Astrocyte of the hippocampus (primary cell): ENCODE results near the gene SETBP1.
"Not testable (repeated sequence)": the region's sequence is repeated elsewhere in the genome, so short reads cannot be mapped to it uniquely, and the experiment has no call there.

Source experiments
- DNase-seq: peaks from one replicate; pipeline ENCODE4 v3.0.0; 2011; ENCODE audit warnings: low read depth, low spot score

The SETBP1 gene

DNA sequence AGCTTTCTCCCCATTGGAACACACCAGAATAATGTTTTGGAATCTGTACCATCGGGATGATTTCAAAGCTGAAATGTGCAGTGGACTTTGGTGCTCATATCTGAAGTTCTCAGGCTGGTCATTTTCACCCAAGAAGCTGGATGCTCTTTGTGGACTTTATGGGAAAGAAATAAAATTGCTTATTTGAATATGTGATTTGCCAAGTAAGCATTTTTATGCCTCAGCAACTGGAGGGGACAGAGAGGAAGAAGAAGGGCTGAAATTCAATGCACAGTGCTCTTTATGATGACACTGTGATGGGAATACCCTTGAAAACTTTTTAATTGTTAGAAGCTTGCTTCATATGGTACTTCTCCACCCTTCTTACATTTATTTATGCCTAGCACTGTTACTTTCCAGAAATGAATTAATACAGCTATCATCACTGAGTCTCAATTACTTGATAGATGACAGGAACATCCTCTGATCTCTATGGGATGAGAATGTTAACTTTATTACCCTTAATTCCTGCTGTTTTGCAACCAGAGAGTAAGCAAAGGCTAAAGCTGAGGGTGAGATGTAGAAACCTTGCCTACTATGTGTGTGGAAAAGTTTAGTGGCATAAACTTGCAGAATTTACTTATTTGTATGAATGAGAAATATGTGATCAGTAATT lies 23.6 kb downstream of the SETBP1 start:
- DNase-seq = no peak

DNA sequence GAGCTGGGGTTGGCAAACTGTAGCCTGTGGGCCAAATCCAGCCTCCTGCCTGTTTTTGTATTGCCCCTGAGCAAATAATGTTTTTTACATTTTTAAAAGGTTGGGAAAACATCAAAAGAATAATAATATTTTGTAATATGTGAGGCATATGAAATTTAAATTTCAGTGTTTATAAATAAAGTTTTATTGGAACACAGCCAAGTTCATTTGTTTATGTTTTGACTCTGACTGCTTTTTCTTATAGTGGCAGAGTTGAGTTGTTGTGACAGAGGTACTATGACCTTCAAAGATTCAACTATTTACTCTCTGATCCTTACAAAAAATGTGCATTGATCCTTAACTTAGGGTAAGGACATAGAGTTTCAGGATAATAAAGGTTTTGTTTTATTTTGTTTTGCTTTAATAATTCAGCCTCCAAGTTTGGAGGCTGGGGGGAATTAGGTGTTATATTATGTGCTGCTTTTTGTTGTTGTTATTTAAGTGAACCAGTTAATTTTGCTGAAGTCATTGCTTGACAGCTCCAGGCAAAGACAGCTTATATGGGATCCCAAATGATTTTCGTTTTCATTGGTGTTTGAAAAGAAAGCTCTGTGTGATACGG lies 24.5 kb downstream of the SETBP1 start:
- DNase-seq = no peak

DNA sequence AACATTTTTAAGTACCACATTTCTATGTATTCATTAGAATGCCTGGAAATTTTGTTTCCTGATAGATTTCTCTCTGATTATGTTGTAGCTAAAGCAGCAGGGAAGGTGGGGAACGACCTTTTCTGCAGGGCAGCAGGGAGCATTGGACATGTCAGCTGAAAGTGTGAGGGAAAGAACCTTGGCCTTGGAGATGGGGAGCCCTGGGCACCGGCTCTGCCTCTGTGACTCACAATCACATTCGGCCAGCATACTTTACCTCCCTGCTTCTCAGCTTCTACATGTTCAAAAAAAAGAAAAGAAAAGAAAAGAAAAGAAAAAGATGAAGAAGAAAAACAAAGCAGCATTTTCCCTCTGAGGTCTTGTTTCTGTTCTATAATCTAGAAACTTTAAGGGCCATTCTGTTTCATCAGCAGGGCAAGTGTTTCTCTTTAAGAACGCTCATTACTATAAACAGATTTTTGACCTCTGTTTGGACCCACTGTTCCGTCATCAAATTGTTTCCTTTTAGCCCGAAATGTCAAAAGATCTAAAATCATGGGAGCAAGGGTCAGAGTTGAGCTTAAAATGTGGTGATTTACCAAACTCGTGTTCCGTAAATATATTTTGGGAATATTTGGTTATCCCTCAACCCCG lies 27.9 kb downstream of the SETBP1 start:
- peak; percentile 55 for DNase-seq

DNA sequence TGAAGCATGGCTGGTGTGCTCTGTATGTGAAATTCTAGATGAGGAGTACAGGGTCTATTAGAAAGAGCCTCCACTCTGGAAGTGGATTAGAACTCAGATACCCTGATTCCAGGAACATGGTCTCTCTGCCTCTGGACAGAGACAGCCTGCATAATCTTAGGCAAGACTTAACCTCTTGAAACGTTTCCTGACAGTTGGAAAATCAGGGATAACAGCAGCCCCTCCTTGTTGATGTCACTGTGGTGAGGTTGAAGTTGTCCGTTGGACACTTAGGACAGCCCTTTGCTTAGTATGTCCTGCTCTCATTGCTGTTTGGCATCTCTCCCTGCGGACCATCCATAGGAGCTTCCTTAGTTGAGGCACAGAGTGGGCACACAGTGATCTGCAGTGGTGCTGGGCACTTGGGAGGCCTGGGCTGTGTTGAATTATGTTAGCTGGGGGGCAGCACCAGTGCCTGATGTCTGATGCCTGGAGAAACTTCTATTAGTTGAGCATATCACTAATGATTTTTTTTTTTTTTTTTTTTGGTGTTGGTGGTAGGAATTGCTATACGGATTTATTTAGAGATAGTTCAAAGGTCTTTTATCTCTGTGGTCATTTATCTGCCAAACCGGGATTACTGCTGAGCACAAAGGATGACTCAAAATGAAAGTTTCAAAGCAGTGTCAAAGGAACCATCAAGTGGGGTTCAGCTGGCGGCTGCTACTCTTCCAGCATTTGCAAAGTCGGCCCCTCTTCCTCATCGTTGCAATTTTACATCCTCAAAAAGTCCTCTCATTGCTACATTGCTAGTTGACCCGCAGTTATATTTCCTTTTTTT lies 28.8 kb downstream of the SETBP1 start:
- no peak for DNase-seq

DNA sequence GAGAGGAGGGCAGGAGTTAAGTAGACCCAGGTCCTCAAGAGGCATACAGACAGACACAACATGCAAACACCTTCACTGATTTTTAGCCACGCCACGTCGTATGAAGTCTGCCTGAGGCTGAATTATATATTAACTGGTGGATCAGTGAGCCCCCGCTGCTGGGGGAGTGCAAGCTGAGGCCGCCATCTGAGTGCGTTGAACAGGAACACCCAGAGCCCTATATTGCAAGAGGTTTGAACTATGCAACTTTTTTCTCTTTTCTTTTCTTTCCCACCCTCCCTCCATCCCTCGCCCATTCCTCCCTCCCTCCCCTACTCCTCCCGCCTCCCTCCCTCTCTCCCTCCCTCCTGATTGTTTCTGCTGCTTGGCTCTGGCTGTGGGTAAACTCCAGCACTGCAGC lies 30.2 kb downstream of the SETBP1 start:
- DNase-seq = no peak

DNA sequence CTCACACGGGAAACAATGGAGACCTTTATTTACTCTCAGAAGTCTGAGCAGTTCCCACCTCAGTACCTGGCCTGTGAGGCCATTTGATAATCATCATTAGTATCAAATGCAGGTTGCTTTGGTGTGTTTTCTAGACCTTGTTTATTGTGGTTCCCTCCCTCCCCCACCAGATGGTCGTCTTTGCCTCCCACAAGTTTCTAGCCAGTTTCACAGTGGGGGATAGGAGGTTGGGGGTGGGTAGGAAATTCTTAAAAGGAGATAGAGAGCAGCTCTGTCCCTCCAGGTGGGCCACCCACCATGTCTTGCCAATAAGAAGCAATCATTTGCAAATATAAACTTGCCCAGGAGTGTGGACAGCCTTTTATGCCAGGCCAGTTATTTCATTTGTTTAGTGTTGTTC lies 31.3 kb downstream of the SETBP1 start:
- DNase-seq = no peak

DNA sequence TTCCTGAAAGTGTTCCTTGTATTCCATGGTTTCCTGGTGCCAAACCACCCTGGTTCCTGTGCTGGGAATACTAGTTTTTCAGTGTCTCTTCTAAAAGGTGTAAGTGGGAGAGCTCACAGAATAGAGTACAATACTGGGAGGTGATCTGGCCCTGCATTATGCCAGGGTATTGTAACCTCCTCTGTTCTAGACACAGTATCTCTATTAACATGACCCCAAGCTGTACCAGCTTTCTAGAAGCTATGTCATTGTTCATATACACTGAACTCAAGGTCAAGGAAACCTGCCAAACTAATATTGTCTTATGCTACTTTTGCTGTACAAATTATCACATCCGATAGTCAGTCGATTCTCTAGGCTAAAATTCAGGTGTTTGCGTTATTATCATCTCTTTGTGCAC lies 32.7 kb downstream of the SETBP1 start:
- no peak for DNase-seq

DNA sequence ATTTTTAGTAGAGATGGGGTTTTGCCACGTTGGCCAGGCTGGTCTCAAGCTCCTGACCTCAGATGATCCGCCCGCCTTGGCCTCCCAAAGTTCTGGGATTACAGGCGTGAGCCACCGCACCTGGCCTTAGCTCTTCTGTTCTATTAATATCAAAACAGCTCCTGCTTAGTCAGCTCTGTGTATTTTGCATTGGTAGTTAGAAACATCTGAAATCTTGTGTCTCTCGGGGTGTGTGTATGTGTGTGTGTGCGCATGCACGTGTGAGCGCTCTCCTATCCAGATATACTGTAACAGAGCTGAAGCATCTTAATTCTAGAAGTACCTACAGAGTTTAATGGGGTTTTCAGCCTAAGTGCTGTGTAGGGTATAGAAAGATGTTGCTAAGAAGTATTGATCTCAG lies 33.7 kb downstream of the SETBP1 start:
- DNase-seq = no peak

DNA sequence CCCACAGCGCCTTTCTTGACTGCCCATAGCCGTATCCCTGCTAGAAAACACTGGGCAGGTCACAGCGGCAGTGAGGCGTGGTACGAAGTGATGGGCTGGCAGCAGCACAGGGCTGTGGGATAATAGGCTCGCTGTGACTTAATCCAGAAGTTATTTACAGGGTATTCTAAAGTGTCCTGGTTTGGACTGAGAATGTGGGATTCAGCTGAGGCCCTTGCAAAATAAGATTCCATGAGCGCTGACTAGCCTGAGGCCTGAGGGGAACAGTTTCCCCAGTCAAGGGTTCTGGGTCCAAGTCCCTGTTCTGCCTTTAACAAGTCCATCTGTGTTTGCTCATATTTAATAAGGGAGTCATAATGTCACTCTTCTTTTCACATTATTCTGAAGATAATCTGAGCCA lies 34.6 kb downstream of the SETBP1 start:
- peak; percentile 93 for DNase-seq

DNA sequence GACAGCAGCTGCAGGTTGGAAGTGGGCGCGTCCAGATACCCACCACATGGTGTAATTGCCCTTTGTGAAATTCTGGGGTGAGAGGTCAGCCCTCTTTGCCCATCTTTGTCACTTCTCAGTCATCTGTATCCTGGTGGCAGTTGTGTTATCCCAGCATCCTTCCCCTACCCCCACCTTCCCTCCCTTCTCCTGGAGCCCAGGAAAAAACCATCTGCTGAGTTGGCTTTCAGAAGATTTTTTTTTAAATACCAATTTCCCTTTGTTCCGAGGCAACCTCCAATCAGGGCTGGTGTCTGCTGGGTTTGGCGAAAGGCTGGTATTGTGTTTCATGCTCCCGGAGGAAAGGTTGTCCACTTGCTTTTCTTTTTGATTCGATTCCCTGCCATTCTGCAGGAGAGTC lies 35.2 kb downstream of the SETBP1 start:
- DNase-seq = peak; percentile 64

DNA sequence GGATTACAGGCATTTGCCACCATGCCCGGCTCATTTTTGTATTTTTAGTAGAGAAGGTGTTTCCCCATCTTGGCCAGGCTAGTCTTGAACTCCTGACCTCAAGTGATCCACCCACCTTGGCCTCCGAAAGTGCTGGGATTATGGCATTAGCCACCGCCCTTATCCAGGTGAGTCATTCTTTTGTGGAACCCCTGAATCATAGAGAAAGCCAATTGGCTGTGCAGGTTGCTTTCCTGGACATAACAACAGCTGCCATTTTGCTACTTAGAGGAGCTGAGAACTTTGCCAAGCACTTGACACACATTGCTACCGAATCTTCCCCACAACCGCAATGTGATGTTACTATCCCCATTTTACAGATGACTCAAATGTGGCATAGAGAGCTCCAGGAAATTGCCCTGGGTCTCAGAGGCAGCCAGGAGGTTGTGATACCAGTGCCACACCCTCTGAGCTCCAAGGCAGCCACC lies 36.0 kb downstream of the SETBP1 start:
- DNase-seq = no peak

DNA sequence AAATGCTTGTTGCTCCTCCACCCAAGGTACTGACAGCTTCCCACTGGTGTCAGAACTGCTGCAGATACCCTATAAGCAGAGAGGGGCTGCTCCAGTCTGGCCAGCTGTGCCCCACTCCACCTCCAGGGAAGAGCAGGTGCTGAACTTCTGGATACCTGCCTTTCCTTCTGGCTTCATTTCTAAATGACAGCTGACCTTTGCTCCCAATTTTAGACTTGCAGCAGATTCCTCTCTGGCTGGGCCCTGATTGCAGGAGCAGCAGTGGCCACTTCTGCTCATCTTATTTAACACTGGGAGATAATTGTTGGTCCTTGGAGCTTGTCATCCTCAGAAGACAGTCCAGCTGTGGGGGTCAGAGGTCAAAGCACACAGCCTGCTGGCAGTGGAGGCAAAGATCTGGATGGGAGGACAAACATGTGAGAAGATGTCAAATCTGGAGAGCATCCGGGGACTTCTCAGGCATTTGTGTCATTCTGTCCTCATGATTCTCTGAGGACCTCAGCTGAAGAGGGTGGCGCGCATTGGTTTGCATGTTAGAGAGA lies 38.9 kb downstream of the SETBP1 start:
- DNase-seq = no peak

DNA sequence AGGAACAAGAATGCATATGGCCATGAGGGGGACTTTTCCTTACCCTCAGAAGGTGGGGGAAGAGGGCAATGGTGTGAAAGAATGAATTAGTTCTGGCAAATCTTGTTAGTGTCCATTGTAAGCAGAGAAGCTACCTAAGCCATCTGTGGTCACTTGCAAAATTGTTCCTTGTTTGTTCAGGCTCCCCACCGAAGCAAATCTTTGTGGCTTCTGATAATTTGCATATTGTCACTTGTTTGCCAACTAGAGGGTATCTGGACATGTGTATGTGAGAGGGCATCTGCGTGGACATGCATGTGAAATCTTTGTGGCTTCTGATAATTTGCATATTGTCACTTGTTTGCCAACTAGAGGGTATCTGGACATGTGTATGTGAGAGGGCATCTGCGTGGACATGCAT lies 41.1 kb downstream of the SETBP1 start:
- DNase-seq = not testable (repeated sequence)

DNA sequence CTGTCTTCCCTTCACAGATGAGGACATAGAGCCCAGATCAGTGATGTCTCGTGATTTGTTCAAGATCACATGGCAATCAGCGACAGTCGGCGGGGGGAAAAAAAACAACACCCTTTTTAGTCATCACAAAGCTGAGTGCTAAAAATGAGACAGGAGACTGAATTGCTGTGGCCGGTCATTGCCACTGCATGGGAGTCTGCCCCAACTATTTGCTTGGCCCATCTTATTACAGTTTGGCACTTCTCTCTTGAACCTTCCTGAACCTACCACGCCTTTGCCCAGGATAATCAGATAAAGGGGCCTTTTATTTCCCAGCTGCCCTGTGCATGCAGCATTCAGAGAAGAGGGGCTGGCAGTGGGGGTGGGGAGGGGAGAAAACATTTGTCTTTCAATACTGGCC lies 42.7 kb downstream of the SETBP1 start:
- no peak for DNase-seq

DNA sequence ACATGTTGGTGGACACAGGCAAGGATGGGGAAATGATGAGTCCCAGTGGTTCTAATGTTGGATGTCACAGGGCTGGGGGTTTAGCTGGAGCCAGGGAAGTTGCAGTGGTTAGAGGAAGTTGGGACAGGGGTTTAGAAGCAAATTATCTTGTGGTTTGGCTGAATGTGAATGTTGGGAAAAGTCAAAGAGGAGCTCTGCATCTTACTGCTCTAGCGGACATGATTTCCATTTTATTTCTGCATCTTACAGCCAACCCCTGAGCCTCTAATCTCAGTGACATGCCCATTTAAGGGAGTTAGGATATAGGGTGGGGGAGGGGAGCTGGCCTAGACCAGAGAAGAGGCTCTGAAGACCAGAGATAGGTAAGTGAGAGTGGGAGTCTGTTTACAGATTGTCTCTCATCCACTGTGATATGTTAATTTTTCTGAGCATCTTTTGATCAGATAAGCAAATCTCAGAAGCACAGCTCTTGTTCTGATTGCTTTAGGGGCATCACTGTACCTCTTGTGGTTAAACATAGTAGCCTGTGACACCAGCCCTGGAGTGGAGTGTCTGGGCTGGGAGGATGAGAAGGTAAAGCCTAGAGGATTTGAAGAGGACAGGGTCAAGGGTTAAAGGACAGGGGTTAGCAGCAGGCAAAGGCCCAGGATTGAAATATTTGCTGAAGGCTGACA lies 43.6 kb downstream of the SETBP1 start:
- DNase-seq = peak; percentile 33

DNA sequence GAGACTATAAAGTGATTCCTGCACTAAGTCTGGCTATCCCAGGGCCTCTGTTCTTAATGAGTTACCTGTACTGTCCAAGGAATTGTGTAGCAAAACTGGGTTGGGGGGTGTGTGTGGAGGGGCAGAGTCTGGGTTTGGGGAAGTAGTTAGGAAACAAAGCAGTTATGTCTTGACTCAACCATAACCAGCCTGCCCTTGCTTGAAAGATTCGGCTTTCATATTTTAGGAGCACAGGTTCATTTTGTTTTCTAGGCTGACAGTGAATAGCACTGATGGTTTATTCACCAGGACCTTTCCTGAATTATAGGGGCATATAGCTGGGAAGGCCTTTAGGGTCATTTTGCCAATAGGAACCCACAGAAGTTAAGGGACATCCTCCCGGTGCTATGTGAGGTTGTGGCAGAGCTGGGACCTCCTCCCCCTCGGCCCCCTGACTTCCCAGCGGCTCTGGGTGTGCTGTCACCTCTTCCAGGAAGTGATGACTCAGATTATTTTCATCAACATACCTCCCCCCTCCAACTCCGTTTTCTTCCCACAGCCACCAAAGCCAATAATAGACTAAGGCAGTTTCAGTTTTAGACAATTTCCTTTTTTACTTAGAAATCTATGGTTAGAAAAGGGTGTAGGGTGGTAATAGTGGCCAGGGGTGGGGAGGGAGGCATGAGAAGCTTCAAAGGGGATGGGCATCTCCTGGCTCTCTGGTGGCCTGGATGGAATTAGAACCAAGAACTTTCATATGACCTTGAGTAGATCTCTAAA lies 44.8 kb downstream of the SETBP1 start:
- peak; percentile 76 for DNase-seq

DNA sequence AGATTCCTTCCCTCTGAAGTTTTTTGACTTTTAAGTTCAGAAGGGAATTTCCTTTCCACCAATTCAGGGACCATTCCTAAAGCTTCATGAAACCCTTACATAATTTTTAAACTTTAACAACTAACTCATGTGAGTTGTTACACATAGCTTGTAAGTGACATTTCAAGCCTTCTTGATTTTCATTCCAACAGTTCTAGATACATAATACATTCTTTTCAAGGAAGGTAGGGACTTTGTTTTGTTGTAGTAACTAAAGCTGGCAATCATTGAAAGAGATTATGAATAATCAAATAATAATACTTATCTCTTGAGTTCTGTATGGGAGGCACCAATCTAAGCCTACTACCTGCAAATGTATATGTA lies 45.4 kb downstream of the SETBP1 start:
- DNase-seq = no peak

DNA sequence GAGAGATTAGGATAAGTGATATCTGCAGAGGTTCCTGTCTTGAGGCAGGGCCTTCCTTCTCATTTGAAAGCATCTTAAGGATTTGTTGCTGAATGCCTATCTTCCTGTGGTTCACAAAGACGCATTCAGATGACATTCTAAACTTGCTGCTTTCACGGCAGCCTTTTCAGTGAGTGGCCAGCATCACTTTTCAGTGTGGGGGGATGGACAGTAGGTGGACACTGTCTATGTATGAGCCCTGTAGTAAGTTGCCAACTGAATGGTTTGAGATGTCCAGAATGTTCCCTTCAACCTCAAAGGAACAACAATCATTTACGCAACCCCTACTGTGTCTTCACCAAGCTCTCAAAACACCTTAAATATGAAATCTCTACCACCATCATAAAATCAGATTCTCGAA lies 46.6 kb downstream of the SETBP1 start:
- DNase-seq = no peak

DNA sequence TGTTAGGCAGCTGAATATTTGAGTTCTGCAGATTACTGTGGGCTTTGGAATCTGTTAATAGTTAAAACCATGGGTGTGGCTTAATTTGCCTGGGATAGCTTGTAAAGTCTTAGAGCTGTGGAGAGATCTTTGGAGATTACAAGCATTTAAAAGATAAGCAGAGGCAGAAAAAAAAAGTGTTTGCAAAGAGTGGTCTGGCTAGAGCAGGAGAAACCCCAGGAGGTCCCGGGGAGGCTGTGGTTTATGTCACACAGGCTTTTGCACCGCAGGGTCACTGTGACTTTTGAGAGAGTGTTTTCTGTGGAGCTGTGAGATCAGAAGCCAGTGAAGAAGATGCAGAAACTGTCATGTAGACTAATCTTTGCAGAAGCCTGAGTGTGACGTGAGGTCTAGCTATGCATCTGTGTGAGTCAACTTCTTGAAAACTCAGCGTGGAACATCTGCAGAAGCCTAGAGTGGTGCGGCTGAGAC lies 49.0 kb downstream of the SETBP1 start:
- DNase-seq = no peak

DNA sequence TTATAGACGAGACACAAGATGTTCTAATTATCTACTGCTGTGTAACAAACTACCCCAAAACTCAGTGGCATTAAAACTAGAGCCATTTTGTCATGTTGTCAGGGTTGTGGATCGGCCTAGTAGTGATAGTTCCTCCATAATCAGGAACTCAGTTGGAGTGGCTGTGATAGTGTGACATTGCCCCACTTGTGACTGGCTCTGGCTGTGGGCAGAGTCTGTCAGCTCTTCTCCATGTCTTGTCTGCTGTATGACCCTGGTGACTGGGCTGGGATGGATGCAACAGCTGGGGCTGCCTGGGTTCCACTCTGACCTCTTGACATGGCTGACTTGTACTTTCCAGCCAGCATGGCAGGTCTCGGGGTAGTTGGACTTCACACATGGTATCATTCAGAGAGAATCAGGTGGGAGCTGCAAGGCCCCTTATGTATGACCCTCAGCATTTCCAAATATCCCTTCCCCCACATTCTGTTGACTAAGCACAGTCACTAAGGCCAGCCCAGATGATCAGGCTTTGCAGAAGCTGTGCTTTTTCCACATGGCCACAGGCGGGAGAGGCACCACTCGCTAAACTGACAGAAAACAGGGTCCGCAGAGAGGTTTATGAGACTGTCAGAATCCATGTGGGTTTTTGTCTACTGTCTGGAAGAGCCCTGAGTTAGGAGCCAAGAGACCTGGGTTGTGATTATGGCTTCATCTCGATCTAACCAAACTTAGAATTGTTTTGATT lies 50.3 kb downstream of the SETBP1 start:
- DNase-seq = no peak
